Measurements from ENCODE around the gene DLGAP1. TPM values are rescaled to one million over a fixed set of nuclear protein-coding genes. Genes with fewer than 3 reads are reported as not detected.

DLGAP1 gene
- total and polyA plus RNA-seq, 2 of the 4 experiments (the other 2 are of a cell fraction) = under 0.01 to 0.09 TPM

DNA sequence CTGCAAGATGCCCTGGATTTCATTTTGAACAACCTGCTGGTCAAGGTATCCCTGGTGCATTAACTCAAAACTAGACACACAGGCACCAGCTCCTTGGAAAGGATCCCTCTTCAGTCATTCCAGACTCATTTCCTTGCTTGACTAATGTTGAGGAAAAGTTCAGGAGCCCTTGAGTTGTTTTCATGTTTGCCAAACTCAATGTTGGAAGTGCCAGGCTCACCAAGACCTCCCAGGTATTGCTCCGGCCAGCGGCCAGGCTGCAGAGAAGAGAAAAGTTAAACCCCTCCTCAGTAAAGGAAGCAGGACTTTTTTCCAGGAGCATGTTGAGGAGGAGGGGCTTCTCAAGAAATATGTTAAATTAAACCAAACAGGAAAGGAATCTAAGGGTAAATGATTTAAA lies 962.4 kb downstream of the DLGAP1 start:
- no peak overlapping the region for H4K5ac ChIP-seq (ENCODE audit: low read depth, low read length)
- dilution Hi-C loops (cut with HindIII; ENCODE audit: low sequenced_read_pairs, unreplicated experiment) (no loop called here), in situ Hi-C loops (cut with MboI; ENCODE audit: low sequenced_read_pairs) (no loop called here), intact Hi-C loops (cut with micrococcal nuclease) (no loop called here)
- 0 out of 2 replicates have a peak, but pooled peaks cover 4% of the 10 kb centered on the region for H3K27me3 ChIP-seq (ENCODE audit: control insufficient read depth, insufficient read depth, low read length)
- H4K8ac ChIP-seq (ENCODE audit: low read depth in 2 of 2, low read length in 2 of 2) = no peak overlapping the region
- H2AFZ ChIP-seq (replicated peaks; ENCODE audit: low read length, poor library complexity) = no peak overlapping the region
- H3K9ac ChIP-seq (ENCODE audit: low read depth, low read length) = no peak overlapping the region
- H3K14ac ChIP-seq (replicated peaks; ENCODE audit: low read depth, low read length) = no peak overlapping the region
- TF ChIP-seq, protein P1, sequence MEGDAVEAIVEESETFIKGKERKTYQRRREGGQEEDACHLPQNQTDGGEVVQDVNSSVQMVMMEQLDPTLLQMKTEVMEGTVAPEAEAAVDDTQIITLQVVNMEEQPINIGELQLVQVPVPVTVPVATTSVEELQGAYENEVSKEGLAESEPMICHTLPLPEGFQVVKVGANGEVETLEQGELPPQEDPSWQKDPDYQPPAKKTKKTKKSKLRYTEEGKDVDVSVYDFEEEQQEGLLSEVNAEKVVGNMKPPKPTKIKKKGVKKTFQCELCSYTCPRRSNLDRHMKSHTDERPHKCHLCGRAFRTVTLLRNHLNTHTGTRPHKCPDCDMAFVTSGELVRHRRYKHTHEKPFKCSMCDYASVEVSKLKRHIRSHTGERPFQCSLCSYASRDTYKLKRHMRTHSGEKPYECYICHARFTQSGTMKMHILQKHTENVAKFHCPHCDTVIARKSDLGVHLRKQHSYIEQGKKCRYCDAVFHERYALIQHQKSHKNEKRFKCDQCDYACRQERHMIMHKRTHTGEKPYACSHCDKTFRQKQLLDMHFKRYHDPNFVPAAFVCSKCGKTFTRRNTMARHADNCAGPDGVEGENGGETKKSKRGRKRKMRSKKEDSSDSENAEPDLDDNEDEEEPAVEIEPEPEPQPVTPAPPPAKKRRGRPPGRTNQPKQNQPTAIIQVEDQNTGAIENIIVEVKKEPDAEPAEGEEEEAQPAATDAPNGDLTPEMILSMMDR (conservative IDR thresholded peaks at IDR 0.05; ENCODE audit: low read depth, low read length) = no peak
- TF ChIP-seq SMC3 (IDR thresholded peaks at IDR 0.05; ENCODE audit: low read depth, low read length) (no peak), RCOR1 (IDR thresholded peaks at IDR 0.05; ENCODE audit: insufficient replicate concordance, low read length) (no peak), BHLHE40 (IDR thresholded peaks at IDR 0.05; ENCODE audit: low read depth, low read length) (no peak), RFX5 (IDR thresholded peaks at IDR 0.05; ENCODE audit: low read depth, low read length) (no peak), FOS (IDR thresholded peaks at IDR 0.05; ENCODE audit: low read depth, low read length) (no peak), CEBPB (IDR thresholded peaks at IDR 0.05; ENCODE audit: low read depth, low read length) (no peak), MAFK (IDR thresholded peaks at IDR 0.05; ENCODE audit: low read depth, low read length) (no peak), MAZ (IDR thresholded peaks at IDR 0.05; ENCODE audit: borderline replicate concordance, low read depth, low read length) (no peak), POLR2A (IDR thresholded peaks at IDR 0.05; ENCODE audit: low read depth, low read length) (no peak), CHD1 (IDR thresholded peaks at IDR 0.05; ENCODE audit: low read depth, low read length) (no peak), RAD21 (IDR thresholded peaks at IDR 0.05; ENCODE audit: low read length) (no peak), NFE2L2 (IDR thresholded peaks at IDR 0.05; ENCODE audit: low read depth, low read length) (no peak), MXI1 (IDR thresholded peaks at IDR 0.05; ENCODE audit: borderline replicate concordance, low read depth, low read length) (no peak)
- TF ChIP-seq, protein P2, sequence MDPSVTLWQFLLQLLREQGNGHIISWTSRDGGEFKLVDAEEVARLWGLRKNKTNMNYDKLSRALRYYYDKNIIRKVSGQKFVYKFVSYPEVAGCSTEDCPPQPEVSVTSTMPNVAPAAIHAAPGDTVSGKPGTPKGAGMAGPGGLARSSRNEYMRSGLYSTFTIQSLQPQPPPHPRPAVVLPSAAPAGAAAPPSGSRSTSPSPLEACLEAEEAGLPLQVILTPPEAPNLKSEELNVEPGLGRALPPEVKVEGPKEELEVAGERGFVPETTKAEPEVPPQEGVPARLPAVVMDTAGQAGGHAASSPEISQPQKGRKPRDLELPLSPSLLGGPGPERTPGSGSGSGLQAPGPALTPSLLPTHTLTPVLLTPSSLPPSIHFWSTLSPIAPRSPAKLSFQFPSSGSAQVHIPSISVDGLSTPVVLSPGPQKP (IDR thresholded peaks at IDR 0.05; ENCODE audit: borderline replicate concordance, low read depth, low read length) = no peak
- TF ChIP-seq, protein P3, sequence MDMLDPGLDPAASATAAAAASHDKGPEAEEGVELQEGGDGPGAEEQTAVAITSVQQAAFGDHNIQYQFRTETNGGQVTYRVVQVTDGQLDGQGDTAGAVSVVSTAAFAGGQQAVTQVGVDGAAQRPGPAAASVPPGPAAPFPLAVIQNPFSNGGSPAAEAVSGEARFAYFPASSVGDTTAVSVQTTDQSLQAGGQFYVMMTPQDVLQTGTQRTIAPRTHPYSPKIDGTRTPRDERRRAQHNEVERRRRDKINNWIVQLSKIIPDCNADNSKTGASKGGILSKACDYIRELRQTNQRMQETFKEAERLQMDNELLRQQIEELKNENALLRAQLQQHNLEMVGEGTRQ (IDR thresholded peaks at IDR 0.05; ENCODE audit: low read depth, low read length) = no peak
- H2BK120ac ChIP-seq (ENCODE audit: low read depth, low read length) = no peak overlapping the region
- H3K36me3 ChIP-seq (ENCODE audit: control insufficient read depth, insufficient read depth, low read length) = no peaks in the 10 kb centered on the region
- no peak overlapping the region for H2BK20ac ChIP-seq (ENCODE audit: low read depth, low read length)
- H4K91ac ChIP-seq (ENCODE audit: insufficient read depth, low read depth, low read length) = no peak overlapping the region
- CTCF ChIA-PET = interaction anchor here (1.0 kb wide), 1 partner anchor 10 kb away, joined by 3 read pairs; no protein-coding TSS in a partner anchor
- H2BK15ac ChIP-seq (ENCODE audit: low read depth, low read length) = no peak overlapping the region
- H2AK5ac ChIP-seq (ENCODE audit: low read depth, low read length) = no peak overlapping the region
- H3K4ac ChIP-seq (ENCODE audit: low read depth, low read length) = no peak overlapping the region
- H3K4me2 ChIP-seq (ENCODE audit: low read depth, low read length) = no peak overlapping the region
- no peak overlapping the region for H2AK9ac ChIP-seq (replicated peaks; ENCODE audit: low read depth, low read length, poor library complexity)
- no peak overlapping the region for H2BK5ac ChIP-seq (ENCODE audit: low read depth, low read length, poor library complexity, severe bottlenecking)
- no TSS peak for BruUV-seq (replicated peaks)
- ATAC-seq (ENCODE audit: low read depth) = no peak
- H3K9me1 ChIP-seq (ENCODE audit: insufficient read depth, low read length) = no peaks in the 10 kb centered on the region
- H3K23ac ChIP-seq (ENCODE audit: low read depth, low read length) = no peak overlapping the region
- no peaks in the 10 kb centered on the region for H4K20me1 ChIP-seq (ENCODE audit: insufficient read depth, low read length)
- no peak overlapping the region for H3K27ac ChIP-seq (ENCODE audit: insufficient read depth, low read length)
- no peak overlapping the region for H3K4me3 ChIP-seq (ENCODE audit: insufficient read depth, low read depth, low read length)
- no peak for DNase-seq
- no CpG with 5 or more reads among the region's 2 CpGs for WGBS, 2 experiments (ENCODE audit: extremely low coverage in 2 of 2, insufficient read length in 1 of 2)
- no peak overlapping the region for H3K18ac ChIP-seq (ENCODE audit: low read depth, low read length)
- POLR2A ChIA-PET (ENCODE audit: unreplicated experiment) = no interaction called here
- no peak overlapping the region for H3K56ac ChIP-seq (ENCODE audit: extremely low read depth, insufficient read depth, low read length)
- H3K4me1 ChIP-seq (ENCODE audit: control insufficient read depth, insufficient read depth, low read length) = no peaks in the 10 kb centered on the region
- no peaks in the 10 kb centered on the region for H3K79me1 ChIP-seq (ENCODE audit: low read depth in 1 of 2, low read length in 2 of 2)
- no peaks in the 10 kb centered on the region for H3K9me3 ChIP-seq (ENCODE audit: control insufficient read depth, insufficient read depth, low read length)
